COLO829 (cell line): ENCODE results near the gene GFRA1.

Experiments
- DNase-seq: peaks from one replicate; pipeline ENCODE4 v3.0.0; 2012; ENCODE audit warnings: low spot score

The GFRA1 gene

DNA sequence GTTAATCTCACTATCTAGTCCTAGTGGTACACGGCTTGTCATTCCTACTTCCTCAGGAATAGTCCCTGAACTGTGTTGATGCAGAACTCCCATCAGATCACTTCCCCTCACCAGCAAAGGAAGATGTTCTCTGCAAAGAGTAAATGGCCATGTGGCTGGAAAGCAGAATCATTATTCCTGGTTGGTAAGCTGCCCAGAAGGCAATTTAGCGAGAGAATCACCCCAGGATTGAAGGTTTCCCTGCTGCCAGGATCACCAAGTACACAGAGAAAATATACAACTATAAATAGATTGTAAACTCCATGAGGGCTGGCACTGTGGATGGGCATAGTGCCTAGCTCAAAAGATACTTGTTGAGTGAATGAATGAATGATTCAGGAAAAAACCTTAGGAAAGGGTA, 115.0 kb downstream of the GFRA1 start:
- DNase-seq, result no peak

DNA sequence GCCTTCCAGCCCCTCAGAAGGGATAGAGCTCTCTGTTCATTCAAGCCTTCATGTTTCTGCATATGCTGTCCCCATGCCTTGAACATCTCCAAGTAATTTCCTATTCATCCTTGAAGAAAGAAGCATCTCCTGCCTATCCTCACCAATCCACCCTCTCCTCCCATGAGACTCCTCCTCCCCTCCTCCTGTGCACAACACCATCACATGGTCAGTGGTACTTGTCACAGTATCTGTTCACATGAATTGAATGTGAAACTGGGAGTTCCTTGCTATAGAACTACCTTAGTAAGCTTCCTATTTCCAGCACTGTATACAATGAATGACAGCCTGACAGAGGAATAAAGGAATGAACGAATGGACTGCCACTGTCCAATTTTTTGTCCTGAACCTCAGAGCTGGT, 115.5 kb downstream of the GFRA1 start:
- DNase-seq, result no peak

DNA sequence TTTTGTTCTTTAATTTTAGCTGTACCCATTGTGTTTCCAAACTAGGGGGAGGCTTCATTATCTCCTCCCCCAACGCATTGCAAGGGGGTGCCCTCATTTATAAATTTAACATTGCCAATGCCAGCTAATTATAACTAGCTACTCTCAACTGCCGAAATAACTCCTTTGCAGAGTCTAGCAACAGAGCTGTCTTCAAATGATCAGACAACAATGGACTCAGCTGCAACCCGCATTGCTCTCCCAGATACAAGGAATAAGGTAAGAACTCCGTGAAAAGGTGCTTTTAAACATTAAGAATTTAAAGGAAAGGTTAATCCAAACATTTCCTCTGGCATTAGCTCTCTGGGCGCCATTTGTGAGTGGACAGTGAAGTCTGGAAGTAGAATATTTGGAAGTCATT, 116.2 kb downstream of the GFRA1 start:
- DNase-seq, result no peak

GRCh38 chr10:116155191-116155590, 117.8 kb downstream of the GFRA1 start:
- DNase-seq, result no peak

DNA sequence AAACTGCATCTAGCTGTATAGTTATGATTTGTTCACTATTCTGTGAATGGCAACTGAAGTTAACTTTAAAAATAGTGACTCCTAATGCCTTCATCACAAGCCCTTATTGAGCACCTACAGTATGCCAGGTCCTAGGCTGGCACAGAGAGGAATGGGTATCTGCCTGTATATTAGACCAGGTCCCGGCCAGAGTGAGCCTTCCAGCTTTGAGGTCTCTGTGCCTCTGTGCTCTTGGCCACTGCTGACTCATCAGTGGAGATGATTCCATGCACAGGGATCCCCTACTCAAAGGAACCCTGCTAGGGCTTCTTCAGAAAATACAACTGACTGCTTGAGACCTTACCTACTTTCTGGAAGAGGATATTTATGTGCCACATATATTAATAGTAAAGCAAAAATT, 118.4 kb downstream of the GFRA1 start:
- no peak for DNase-seq

DNA sequence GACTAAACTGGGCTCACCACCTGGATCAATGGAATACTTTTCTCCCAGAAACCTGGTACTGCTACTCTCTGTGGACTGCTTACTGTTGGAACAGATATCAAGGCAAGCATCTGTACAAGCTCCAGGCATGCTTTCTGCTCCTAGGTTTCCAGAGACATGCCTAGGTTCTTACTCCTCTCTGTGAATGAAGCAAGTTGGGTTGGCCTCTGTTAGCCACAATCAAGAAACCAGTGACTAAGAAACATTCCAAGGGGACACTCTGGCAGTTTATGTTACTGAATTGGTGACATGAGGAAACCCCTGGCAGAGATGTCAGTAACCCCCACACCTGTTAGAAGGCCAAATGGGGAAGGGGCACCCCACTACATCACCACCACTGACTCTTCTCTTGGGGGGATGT, 121.9 kb downstream of the GFRA1 start:
- DNase-seq, result no peak

- no peak for DNase-seq
These were observed 122.4 kb downstream of the GFRA1 start for GRCh38 chr10:116150606-116151005.

- DNase-seq, result no peak
These were observed 125.7 kb downstream of the GFRA1 start for GRCh38 chr10:116147147-116147905.

- DNase-seq, result peak; percentile 9
These were observed 126.5 kb downstream of the GFRA1 start for GRCh38 chr10:116146372-116147140.

GRCh38 chr10:116143673-116144222, 129.3 kb downstream of the GFRA1 start:
- no peak for DNase-seq

- no peak for DNase-seq
These were observed 131.2 kb downstream of the GFRA1 start for GRCh38 chr10:116141855-116142254.

- no peak for DNase-seq
These were observed 131.8 kb downstream of the GFRA1 start for GRCh38 chr10:116141246-116141645.

- no peak for DNase-seq
These were observed 133.1 kb downstream of the GFRA1 start for GRCh38 chr10:116139886-116140285.

- DNase-seq, result no peak
These were observed 134.1 kb downstream of the GFRA1 start for GRCh38 chr10:116138897-116139296.

DNA sequence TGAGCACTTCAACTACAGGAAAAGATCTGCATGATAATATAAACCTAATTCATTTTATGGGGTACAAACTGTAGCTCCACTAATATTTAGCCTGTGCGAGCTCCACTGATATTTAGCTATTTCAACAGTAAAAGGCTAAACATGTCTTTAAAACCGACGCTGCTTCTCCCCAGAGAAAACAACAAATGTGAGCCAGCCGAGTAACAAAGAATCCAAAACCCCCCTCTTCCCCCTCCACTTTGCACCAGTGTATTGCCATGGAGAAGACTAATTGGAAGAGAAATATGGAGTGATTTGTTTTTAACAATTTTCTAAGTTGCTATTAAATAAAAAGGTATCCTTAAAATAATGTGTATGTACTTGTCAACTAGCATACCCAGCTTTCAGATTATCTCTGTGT, 136.7 kb downstream of the GFRA1 start:
- DNase-seq, result no peak

DNA sequence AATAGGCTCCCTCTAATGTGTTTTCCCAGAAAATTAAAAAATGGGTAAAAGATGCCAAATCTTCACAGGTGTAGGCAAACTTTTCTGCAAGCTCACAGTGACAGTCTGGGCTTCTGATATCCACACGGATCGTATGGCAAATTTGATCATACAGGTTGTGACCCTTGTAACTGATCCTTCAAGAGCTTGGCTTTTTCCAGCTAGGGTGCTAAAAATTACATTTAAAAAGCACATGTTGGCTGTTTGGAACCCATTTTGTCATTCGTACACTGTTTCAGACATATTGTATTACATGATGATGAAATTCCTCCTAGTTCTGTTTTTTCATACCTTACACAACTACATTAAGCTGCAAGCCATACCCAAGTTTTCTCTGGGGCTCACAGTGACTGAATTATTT, 138.7 kb downstream of the GFRA1 start:
- no peak for DNase-seq

- DNase-seq, result peak; percentile 5
These were observed 139.4 kb downstream of the GFRA1 start for GRCh38 chr10:116133634-116134033.

DNA sequence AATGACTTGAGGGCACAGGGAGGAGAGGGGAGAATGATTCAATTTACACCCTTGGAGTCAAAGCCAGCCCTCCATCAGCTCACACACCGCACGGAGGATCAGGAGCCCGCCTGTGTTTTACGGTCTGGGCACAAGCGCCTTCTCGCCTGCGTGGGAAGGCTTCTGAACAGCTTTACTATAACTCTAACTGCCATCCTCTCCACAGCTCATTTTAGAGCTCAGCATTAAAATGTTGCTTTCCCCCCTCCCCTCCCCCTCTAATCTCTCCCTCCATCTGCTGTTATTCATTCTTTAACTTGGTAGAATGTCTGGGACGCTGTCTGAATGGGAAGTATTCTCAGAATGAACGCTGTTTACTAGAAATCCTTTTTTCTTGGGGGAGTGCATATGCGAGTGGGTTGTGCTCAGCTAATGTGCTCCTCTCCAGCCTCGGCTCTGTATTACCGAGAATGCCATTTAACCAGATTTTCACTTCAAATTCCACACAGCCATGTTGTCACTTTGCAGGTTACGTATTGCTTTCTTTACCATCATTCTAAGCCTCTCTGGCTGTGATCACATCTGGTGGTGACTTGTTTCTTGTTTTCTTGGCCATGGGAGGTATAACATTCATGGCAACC, 140.1 kb downstream of the GFRA1 start:
- no peak for DNase-seq

GRCh38 chr10:116130006-116130405, 143.0 kb downstream of the GFRA1 start:
- DNase-seq, result no peak

- DNase-seq, result peak; percentile 29
These were observed 145.9 kb downstream of the GFRA1 start for GRCh38 chr10:116126954-116127695.

- no peak for DNase-seq
These were observed 146.8 kb downstream of the GFRA1 start for GRCh38 chr10:116126239-116126638.

DNA sequence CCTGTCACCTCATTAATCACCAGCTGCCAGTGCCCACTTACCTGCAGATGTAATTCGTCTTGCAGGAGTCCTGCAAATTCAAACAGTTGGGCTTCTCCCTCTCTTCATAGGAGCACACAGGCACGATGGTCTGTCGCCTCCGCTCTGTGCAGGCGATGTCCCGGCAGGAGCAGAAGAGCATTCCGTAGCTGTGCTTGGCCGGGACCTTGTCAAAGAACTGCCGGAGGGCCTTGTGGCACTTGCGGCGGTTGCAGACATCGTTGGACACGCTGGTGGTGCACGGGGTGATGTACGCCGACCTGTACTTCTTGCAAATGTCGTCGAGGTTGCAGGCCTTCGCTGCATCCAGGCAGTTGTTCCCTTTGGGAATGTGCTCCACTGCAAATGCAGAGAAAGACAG, 147.8 kb downstream of the GFRA1 start:
- DNase-seq, result no peak
